HG03521 (cell line): ENCODE measurements around the gene SCUBE2.
"Not testable (repeated sequence)": the region's sequence is repeated elsewhere in the genome, so short reads cannot be mapped to it uniquely, and the experiment has no call there.

Source experiments
- ATAC-seq: cut with Tn5 transposase; IDR thresholded peaks from one replicate; pipeline ENCODE4 v1.9.1; 2021; ENCODE audit warnings: mild to moderate bottlenecking, moderate library complexity; ENCODE audit not compliant: unreplicated experiment

Gene SCUBE2

GRCh38 chr11:9014826-9015225 lies 76.6 kb downstream of the SCUBE2 start:
- no peak for ATAC-seq

DNA sequence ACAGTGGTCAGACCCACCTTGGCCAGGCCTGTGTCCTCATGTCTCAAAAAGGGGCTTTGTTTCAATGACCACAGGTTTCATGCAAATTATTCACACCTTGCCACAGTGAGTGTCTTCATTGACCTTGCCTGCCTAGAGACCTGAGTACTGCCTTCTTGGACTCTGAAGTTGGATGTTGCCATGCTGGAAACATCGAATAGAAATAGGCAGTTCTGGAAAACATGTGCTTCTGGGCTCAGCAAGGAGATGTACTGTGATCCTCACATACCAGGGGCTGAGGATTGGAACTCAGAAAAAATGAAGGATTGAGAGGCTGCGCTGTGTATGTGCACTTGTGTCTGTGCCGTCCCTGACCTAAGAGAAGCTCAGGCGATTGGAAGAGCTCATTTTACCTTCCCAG lies 78.0 kb downstream of the SCUBE2 start:
- ATAC-seq = no peak

DNA sequence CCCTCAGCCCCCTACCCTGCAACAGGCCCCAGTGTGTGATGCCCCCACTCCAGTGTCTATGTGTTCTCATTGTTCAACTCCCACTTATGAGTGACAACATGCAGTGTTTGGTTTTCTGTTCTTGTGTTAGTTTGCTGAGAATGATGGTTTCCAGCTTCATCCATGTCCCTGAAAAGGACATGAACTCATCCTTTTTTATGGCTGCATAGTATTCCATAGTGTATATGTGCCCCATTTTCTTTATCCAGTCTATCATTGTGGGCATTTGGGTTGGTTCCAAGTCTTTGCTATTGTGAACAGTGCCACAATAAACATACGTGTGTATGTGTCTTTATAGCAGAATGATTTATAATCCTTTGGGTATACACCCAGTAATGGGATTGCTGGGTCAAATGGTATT lies 81.9 kb downstream of the SCUBE2 start:
- ATAC-seq = not testable (repeated sequence)

DNA sequence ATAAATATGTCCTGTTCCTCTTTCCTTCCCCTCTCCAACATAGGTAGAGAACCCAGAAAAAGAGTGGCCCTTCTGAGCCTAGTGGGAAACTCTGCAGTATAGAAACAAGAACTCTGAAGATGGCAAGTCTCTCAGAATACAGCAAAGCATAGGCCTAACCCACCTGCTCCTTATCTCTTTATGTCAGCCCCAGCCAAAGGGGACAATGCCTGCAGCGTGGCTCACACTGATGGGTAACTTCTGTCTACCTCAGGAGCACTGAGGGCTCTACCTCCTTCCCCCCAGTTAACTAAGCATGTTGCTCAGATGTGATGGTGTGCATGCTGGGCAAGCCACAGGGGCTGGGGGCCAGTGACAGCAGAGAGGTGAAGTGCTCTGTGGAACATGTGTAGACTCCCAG lies 82.7 kb downstream of the SCUBE2 start:
- no peak for ATAC-seq

GRCh38 chr11:9008011-9008550 lies 83.3 kb downstream of the SCUBE2 start:
- no peak for ATAC-seq

GRCh38 chr11:9005087-9005486 lies 86.3 kb downstream of the SCUBE2 start:
- no peak for ATAC-seq

DNA sequence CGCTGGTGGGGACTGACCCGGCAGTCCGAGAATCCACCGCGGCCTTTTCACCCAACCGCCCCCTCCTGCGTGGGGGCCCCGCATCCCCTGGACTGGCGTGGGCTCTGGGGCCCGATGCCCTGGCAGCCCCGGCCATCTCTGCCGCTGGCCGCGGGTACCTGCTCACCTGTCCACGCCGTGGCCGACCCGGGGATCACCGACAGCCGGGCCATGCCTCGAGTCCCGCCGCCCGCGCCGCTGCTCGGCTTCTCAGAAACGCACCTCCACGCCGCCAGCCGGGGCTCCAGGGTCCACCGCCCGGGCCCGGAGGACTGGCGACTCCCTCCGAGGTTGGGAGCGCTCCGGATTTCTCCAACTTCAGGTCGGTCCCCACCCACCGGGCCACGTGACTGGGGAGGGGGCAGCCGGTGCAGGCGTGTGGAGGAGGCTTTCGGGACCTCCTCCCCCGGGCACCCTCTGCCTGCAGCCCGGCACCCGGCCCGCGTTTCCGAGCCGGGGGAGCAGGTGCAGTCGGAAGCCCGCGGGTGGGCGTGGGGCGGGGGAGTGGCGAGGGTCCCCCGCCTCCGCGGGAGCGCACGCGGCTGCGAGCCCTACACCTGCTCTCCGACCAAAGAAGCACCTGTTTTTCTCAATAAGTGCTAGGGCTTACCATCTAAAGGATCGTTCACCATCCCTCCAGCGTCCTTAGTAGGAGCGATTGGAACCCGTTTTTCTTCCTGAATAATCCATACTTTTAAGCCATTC lies 87.0 kb downstream of the SCUBE2 start:
- ATAC-seq = peak; percentile 14

DNA sequence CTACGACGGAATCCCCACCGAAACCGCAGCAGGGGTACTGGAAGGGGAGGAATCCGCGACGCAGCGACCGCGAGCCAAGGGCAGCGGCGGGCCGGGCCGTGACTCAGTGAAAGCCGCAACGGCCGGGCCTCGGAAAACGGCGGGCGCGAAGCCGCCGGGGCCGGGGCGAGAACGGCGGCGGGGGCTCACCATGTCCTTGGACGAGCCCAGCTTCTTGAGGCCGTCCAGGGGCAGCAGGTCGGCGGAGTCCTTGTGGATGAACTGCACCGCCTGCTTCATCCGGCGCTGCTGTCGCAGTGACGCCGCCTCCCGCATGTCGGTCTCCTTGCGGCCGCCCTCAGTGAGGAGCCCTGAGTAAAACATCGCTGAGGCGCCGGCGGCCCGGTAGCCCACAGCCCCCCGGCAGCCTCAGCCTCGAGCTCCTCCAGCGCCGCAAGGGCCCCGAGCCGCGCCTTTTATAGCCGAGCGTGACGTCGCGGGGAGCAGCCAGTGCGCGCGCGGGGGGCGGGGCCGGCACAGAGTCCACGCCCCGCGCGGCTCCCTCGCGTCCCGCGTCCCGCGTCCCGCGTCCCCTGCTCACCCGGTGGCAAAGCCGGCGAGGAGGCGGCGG lies 87.7 kb downstream of the SCUBE2 start, which contains the start of gene NRIP3:
NRIP3 (minus strand) TSS at position 429 of the 610 bp plus-strand sequence; CDS start at position 363, 66 bp downstream.
- peak; percentile 44 for ATAC-seq

- no peak for ATAC-seq
These were observed 88.4 kb downstream of the SCUBE2 start for GRCh38 chr11:9002920-9003572.

GRCh38 chr11:9001736-9002135 lies 89.7 kb downstream of the SCUBE2 start:
- no peak for ATAC-seq

GRCh38 chr11:8998017-8998416 lies 93.4 kb downstream of the SCUBE2 start:
- ATAC-seq = no peak

DNA sequence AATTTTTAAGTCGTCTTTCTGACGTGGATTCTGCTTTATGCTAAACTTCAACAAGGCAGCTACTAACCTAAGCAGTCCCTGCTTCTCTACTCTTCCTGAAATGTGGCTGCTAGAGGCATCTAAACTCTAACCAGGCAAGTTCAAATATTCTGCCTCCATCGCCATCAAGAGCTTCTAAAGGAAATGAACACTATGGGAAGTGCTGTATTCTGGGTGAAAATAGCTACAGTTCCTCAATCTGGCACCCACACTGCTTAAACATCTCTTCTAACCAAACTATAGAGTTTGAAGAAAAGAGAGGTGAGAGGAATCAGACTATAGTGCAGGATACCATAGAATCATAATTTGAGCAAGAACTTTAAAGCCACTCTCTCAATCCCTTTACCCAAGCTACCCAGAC lies 93.9 kb downstream of the SCUBE2 start:
- ATAC-seq = no peak

GRCh38 chr11:8989453-8989852 lies 101.9 kb downstream of the SCUBE2 start:
- ATAC-seq = no peak

- no peak for ATAC-seq
These were observed 102.8 kb downstream of the SCUBE2 start for GRCh38 chr11:8988329-8989234.

- no peak for ATAC-seq
These were observed 104.0 kb downstream of the SCUBE2 start for GRCh38 chr11:8987446-8987845.

- ATAC-seq = not testable (repeated sequence)
These were observed 104.6 kb downstream of the SCUBE2 start for GRCh38 chr11:8986772-8987171.

DNA sequence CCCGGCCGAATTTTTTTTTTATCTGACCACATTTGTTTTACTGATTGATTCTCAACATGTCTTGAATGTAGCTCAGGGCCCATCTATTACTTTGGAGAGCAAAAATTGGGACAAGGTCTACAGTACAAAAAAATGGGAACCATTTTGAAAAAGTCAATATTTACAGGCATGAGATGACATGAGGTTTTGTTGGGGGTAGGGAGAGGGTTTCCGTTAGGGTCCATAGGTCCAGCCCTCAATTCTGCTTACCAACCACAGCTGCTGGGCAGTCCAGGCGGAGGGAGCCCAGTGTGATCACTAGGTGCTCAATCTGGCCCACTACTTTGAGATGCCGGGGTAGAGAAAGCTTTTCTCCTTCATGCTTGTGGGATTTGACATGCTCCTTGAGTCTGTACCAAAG lies 105.9 kb downstream of the SCUBE2 start:
- ATAC-seq = no peak

GRCh38 chr11:8983552-8983951 lies 107.8 kb downstream of the SCUBE2 start:
- ATAC-seq = no peak

DNA sequence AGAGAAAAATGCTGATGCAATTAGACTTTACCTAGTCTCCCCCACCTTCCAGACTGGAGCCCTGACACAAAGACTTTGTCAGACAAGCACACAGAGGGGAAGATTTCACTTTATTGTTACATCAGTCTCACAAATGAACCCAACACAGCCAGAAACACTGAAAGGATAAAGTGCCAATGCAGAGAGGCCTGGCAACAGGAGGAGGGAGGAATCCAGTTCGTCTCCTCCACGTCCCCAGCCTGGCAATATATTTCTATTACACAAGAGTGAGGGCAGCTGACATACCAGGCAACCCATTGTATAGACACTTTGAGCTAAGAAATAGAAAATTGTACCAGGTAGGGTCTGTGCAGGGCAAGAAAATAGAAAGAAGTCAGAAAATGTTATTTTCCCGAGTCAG lies 110.9 kb downstream of the SCUBE2 start:
- no peak for ATAC-seq

GRCh38 chr11:8979365-8979764 lies 112.0 kb downstream of the SCUBE2 start:
- not testable (repeated sequence) for ATAC-seq

- ATAC-seq = no peak
These were observed 118.3 kb downstream of the SCUBE2 start for GRCh38 chr11:8973121-8973520.
